HepG2 (cell line): ENCODE data around the gene SAPCD2.

Source experiments
- CTCF ChIP-seq: sonication (generic); formaldehyde crosslinking; IDR thresholded peaks from 2 replicates; pipeline ENCODE4 v1.5.0; 2020; ENCODE audit warnings: mild to moderate bottlenecking, missing genetic modification reagents, moderate library complexity
- EP300 ChIP-seq, 3 experiments: sonication (generic) in 1 of 3; formaldehyde crosslinking in 1 of 3; IDR thresholded peaks; 2 replicates each; pipeline versions ENCODE4 v1.5.1 to v1.6.1; 2011 to 2020; ENCODE audit warnings: low read depth in 2 of 3, low read length in 2 of 3, borderline replicate concordance in 1 of 3, improper control_type of control experiment in 1 of 3, mild to moderate bottlenecking in 1 of 3, missing genetic modification reagents in 1 of 3, moderate library complexity in 1 of 3
- FOSL1 ChIP-seq: sonication (generic); formaldehyde crosslinking; IDR thresholded peaks from 2 replicates; pipeline ENCODE4 v1.9.0; 2021; ENCODE audit warnings: missing genetic modification reagents, borderline replicate concordance
- MZF1 ChIP-seq: sonication (generic); formaldehyde crosslinking; IDR thresholded peaks from 2 replicates; pipeline ENCODE4 v1.8.1; 2023; ENCODE audit warnings: mild to moderate bottlenecking, missing genetic modification reagents, borderline replicate concordance
- SRSF1 ChIP-seq: fragments of 200-400 bp; formaldehyde crosslinking; optimal IDR thresholded peaks from 2 replicates; pipeline ENCODE3; 2017; ENCODE audit warnings: mild to moderate bottlenecking, low read depth, low read length, moderate library complexity
- ZFP36 ChIP-seq: fragments of 150-350 bp; IDR thresholded peaks from 2 replicates; pipeline ENCODE4 v1.6.1; 2018; ENCODE audit warnings: borderline replicate concordance, low read length, low read depth; ENCODE audit not compliant: partially characterized antibody
- ZNF766 ChIP-seq: sonication (generic); formaldehyde crosslinking; IDR thresholded peaks from 2 replicates; pipeline ENCODE4 v1.5.0; 2020; ENCODE audit warnings: missing genetic modification reagents, borderline replicate concordance

- no peak for TF ChIP-seq MZF1 (CRISPR knock-in tag)
- TF ChIP-seq ZNF766 (CRISPR knock-in tag) = peak; percentile 51; the same call in 1 of the 2 replicates
- no peak for TF ChIP-seq SRSF1
- no peak for TF ChIP-seq ZFP36
- no peak for TF ChIP-seq FOSL1 (CRISPR knock-in tag)
- peak; percentile 93 for TF ChIP-seq CTCF (CRISPR knock-in tag)
- no peak for TF ChIP-seq EP300 (IDR thresholded peaks at IDR 0.05; ENCODE audit: low read depth in 2 of 2, low read length in 2 of 2)
- no peak for TF ChIP-seq EP300 (CRISPR knock-in tag; IDR thresholded peaks at IDR 0.05; ENCODE audit: borderline replicate concordance)
These were observed 24.1 kb downstream of the SAPCD2 start, which contains the start of gene NPDC1 for GRCh38 chr9:137046088-137046787.
